K562 (cell line): ENCODE results near the gene OR1I1. TPM values are rescaled to one million over a fixed set of nuclear protein-coding genes. Genes with fewer than 3 reads are reported as not detected.

Source experiments
- ATAC-seq: fragments of 200-7000 bp; cut with Tn5 transposase; 3 replicates; pipeline ENCODE4 v1.9.1; 2020; ENCODE audit warnings: moderate library complexity
- BruUV-seq: library from RNA; stranded (reverse); fragments of 400-500 nt; replicated peaks from 2 replicates; lab custom pipeline; 2021; lab: Mats Ljungman, UMichigan
- CTCF ChIA-PET: fragments of 300-600 bp; formaldehyde crosslinking; extraction: SDS; loops from one replicate; lab custom pipeline; 2021; ENCODE audit warnings: low intra/inter-chr PET ratio; lab: Yijun Ruan, JAX
- POLR2A ChIA-PET: fragments of 300-600, 350-650 bp; sonication (Branson Sonifier 250); formaldehyde crosslinking; extraction: SDS; loops from one replicate; lab custom pipeline; 2021; ENCODE audit warnings: antibody characterized with exemption, inconsistent platforms; lab: Yijun Ruan, JAX
- DNase-seq, 4 experiments: peaks; one replicate each; pipeline versions ENCODE4 v3.0.0 to v3.0.0-alpha.2; 2011 to 2018; ENCODE audit warnings: low spot score in 3 of 4, mixed read lengths in 3 of 4; ENCODE audit errors: extremely low read depth in 1 of 4
- FAIRE-seq: peaks from 2 replicates; lab custom pipeline; 2011; peaks lifted over from hg19 to GRCh38; lab: Jason Lieb, UNC
- H2AFZ ChIP-seq: 2 replicates; pipeline ENCODE4 v1.6.0; 2011; ENCODE audit warnings: low read depth, low read length, control low read depth, inconsistent platforms
- H3K27ac ChIP-seq: fragments of 200-600 bp; 3 replicates; pipeline ENCODE4 v1.8.0; 2011; ENCODE audit warnings: low read depth, mild to moderate bottlenecking, control low read depth, inconsistent platforms, low read length, moderate library complexity, mixed read lengths; ENCODE audit errors: extremely low read depth
- H3K27me3 ChIP-seq, 2 experiments: fragments of 300-600 bp in 1 of 2; 2 replicates in 1 of 2; 3 replicates in 1 of 2; pipeline versions ENCODE4 v1.6.0 to v1.8.0; 2011; ENCODE audit warnings: inconsistent platforms in 2 of 2, low read length in 2 of 2, mild to moderate bottlenecking in 1 of 2, mixed read lengths in 1 of 2, moderate library complexity in 1 of 2; ENCODE audit not compliant: control insufficient read depth in 2 of 2, insufficient read depth in 2 of 2
- H3K36me3 ChIP-seq: fragments of 300-600 bp; 3 replicates; pipeline ENCODE4 v1.8.0; 2011; ENCODE audit warnings: mild to moderate bottlenecking, low read length, inconsistent platforms; ENCODE audit not compliant: control insufficient read depth, insufficient read depth
- H3K4me1 ChIP-seq, 2 experiments: fragments of 200-600 bp in 1 of 2; replicated peaks in 1 of 2; 2 replicates in 1 of 2; 3 replicates in 1 of 2; pipeline versions ENCODE4 v1.5.1 to v1.8.0; 2011; ENCODE audit warnings: inconsistent platforms in 2 of 2, low read length in 2 of 2, mild to moderate bottlenecking in 1 of 2, mixed read lengths in 1 of 2, moderate library complexity in 1 of 2; ENCODE audit not compliant: control insufficient read depth in 2 of 2, insufficient read depth in 2 of 2
- H3K4me2 ChIP-seq: 2 replicates; pipeline ENCODE4 v1.6.1; 2011; ENCODE audit warnings: low read length, control low read depth, inconsistent platforms, mixed read lengths; ENCODE audit not compliant: insufficient read depth
- H3K4me3 ChIP-seq: fragments of 200-600 bp; sonication (generic), shearing (Covaris generic); 2 replicates; pipeline ENCODE4 v1.5.1; 2016; ENCODE audit warnings: control low read depth, inconsistent platforms
- H3K79me2 ChIP-seq: fragments of 200-600 bp; 3 replicates; pipeline ENCODE4 v1.8.0; 2011; ENCODE audit warnings: low read length, inconsistent platforms; ENCODE audit not compliant: control insufficient read depth, insufficient read depth
- H3K9ac ChIP-seq, 2 experiments: 2 replicates each; pipeline versions ENCODE4 v1.6.0 to v1.6.1; 2011; ENCODE audit warnings: low read depth in 2 of 2, low read length in 2 of 2, control low read depth in 1 of 2, inconsistent platforms in 1 of 2, mild to moderate bottlenecking in 1 of 2, mixed read lengths in 1 of 2; ENCODE audit not compliant: insufficient read depth in 1 of 2
- H3K9me1 ChIP-seq: one replicate; pipeline ENCODE4 v1.6.0; 2011; ENCODE audit warnings: inconsistent platforms, mild to moderate bottlenecking, low read length, moderate library complexity; ENCODE audit not compliant: control insufficient read depth, insufficient read depth
- H3K9me3 ChIP-seq: replicated peaks from 2 replicates; pipeline ENCODE4 v1.5.1; 2011; ENCODE audit warnings: low read depth, low read length, inconsistent platforms; ENCODE audit not compliant: control insufficient read depth, insufficient read depth
- H4K20me1 ChIP-seq: replicated peaks from 2 replicates; pipeline ENCODE4 v1.6.1; 2011; ENCODE audit warnings: low read length, inconsistent platforms, mixed read lengths; ENCODE audit not compliant: control insufficient read depth, insufficient read depth
- BHLHE40 ChIP-seq: IDR thresholded peaks from 2 replicates; pipeline ENCODE4 v1.6.1; 2011; ENCODE audit warnings: low read length, improper control_type of control experiment
- CHD1 ChIP-seq: fragments of 200-600 bp; sonication (generic); IDR thresholded peaks from one replicate; pipeline ENCODE4 v1.6.1; 2012; ENCODE audit warnings: mild to moderate bottlenecking, moderate library complexity, low read length, inconsistent platforms
- CHD2 ChIP-seq: IDR thresholded peaks from 2 replicates; pipeline ENCODE4 v1.6.1; 2011; ENCODE audit warnings: low read depth, low read length
- HEY1 ChIP-seq: fragments of 250-450 bp; sonication (Bioruptor Pico); IDR thresholded peaks from 2 replicates; pipeline ENCODE4 v1.5.0; 2020; ENCODE audit warnings: mild to moderate bottlenecking, moderate library complexity, borderline replicate concordance
- MAFF ChIP-seq: IDR thresholded peaks from 2 replicates; pipeline ENCODE4 v1.6.1; 2012; ENCODE audit warnings: low read length, improper control_type of control experiment
- RB1 ChIP-seq: fragments of 450-650 bp; IDR thresholded peaks from 2 replicates; pipeline ENCODE4 v1.6.1; 2017; ENCODE audit warnings: low read depth, mild to moderate bottlenecking
- SP1 ChIP-seq: sonication (generic); formaldehyde crosslinking; IDR thresholded peaks from 2 replicates; pipeline ENCODE4 v1.8.1; 2022; ENCODE audit warnings: mild to moderate bottlenecking, missing genetic modification reagents
- TRIM28 ChIP-seq: fragments of 450-650 bp; IDR thresholded peaks from 2 replicates; pipeline ENCODE4 v1.6.1; 2017
- ZFX ChIP-seq: sonication (generic); formaldehyde crosslinking; IDR thresholded peaks from 2 replicates; pipeline ENCODE4 v1.8.0; 2022; ENCODE audit warnings: mild to moderate bottlenecking, missing genetic modification reagents, moderate library complexity
- WGBS: fragments of 100-300 bp; shearing (Covaris generic); methylation state at CpG from one replicate; pipeline ENCODE4 v1.1.6; 2016; ENCODE audit warnings: low coverage, mixed read lengths; ENCODE audit not compliant: insufficient coverage; ENCODE audit errors: missing lambda C conversion rate; 5-methylcytosine and 5-hydroxymethylcytosine counted together
- in situ Hi-C: fragments of 300-500 bp; cut with MboI; formaldehyde crosslinking; loops from 4 replicates; pipeline ENCODE4 v1.15.0; 2018; ENCODE audit warnings: inconsistent platforms, mixed read lengths
- intact Hi-C: fragments of 100-400 bp; cut with micrococcal nuclease; formaldehyde crosslinking; loops from 2 replicates; pipeline ENCODE4 v1.14.2; 2022
- polyA plus RNA-seq, 8 experiments: library from polyadenylated mRNA; depleted of rRNA in 4 of 8; stranded (reverse) in 5 of 8; unstranded in 3 of 8; fragments of >200 nt; fragmentation: Nextera tagmentation in 2 of 8; fragmentation: Illumina TruSeq in 1 of 8; extraction: Ambion mirVana in 2 of 8; extraction: Trizol in 1 of 8; gene quantifications; 2 replicates each; pipeline versions ENCODE4 v1.2.1 to v1.2.3, GENCODE V29; 2011 to 2014; ENCODE audit warnings: inconsistent platforms in 1 of 8, missing spikeins in 1 of 8
- total RNA-seq, 7 experiments: library from RNA; depleted of rRNA in 6 of 7; stranded (reverse); fragments of >200 nt in 6 of 7; fragmentation: Illumina TruSeq in 2 of 7; extraction: Trizol in 2 of 7; gene quantifications; 2 replicates each; pipeline versions ENCODE4 v1.2.1 to v1.2.3, GENCODE V29; 2011 to 2021; ENCODE audit warnings: low replicate concordance in 1 of 7
- TF ChIP-seq, protein P1 (sequence below): conservative IDR thresholded peaks from 2 replicates; pipeline ENCODE4 v1.6.1; 2011; ENCODE audit warnings: low read depth, mild to moderate bottlenecking, low read length; ENCODE audit not compliant: control insufficient read depth
- TF ChIP-seq, protein P2 (sequence below), 3 experiments: fragments of 200-800 bp in 1 of 3; fragments of 250-450 bp in 1 of 3; fragments of 450-650 bp in 1 of 3; sonication (Bioruptor Pico) in 1 of 3; sonication (Bioruptor generic) in 1 of 3; formaldehyde crosslinking in 1 of 3; IDR thresholded peaks; 2 replicates each; pipeline versions ENCODE4 v1.6.1 to v1.8.0; 2016 to 2022; ENCODE audit warnings: mild to moderate bottlenecking in 2 of 3, missing genetic modification characterization in 2 of 3, missing compliant biosample characterization in 1 of 3, moderate library complexity in 1 of 3

The OR1I1 gene
- total and polyA plus RNA-seq, 9 of the 15 experiments (the other 6 are each of a cell fraction or from before 2014, with no cell fraction given), result not detected

DNA sequence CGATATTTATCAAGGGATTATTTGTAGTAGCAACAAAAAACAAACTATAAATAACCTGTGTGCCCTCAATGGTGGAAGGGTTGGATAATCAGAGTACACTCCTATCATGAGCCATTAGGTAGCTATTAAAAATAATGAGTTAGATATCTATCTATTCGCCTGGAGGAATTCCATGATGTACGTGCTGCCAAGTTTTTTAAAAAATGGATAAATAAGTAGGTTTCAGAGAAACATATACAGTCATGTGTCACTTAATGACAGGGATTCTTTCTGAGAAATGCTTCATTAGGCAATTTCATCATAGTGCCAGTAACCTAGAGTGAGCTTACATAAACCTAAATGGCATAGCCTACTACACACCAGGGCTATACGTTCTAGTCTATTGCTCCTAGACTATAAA is 6.2 kb upstream of the OR1I1 start:
- intact Hi-C loops, result no loop called here
- Histone ChIP-seq H3K4me3 (no peak overlapping the region), H3K4me1 (no peaks in the 10 kb centered on the region), H3K36me3 (no peaks in the 10 kb centered on the region), H3K9me3 (no peaks in the 10 kb centered on the region), H3K27me3 (peaks cover 5 to 6% of the 10 kb centered on the region in 2 experiments; a peak in 1 of 5 replicates), H3K79me2 (no peaks in the 10 kb centered on the region), H3K9me1 (no peaks in the 10 kb centered on the region), H3K4me2 (no peak overlapping the region), H2AFZ (no peak overlapping the region), H4K20me1 (no peaks in the 10 kb centered on the region), H3K9ac (no peak overlapping the region), H3K27ac (no peak overlapping the region)
- 0% methylated on average over 4 of the region's 4 CpGs for whole genome bisulfite sequencing
- ChIA-PET CTCF (no interaction called here), POLR2A (no interaction called here)
- TF ChIP-seq CHD2 (no peak), BHLHE40 (no peak), ZFX (CRISPR knock-in tag) (no peak), TRIM28 (no peak), SP1 (CRISPR knock-in tag) (no peak), RB1 (no peak), HEY1 (CRISPR knock-in tag) (no peak), CHD1 (no peak), MAFF (no peak)
- TF ChIP-seq, protein P1, sequence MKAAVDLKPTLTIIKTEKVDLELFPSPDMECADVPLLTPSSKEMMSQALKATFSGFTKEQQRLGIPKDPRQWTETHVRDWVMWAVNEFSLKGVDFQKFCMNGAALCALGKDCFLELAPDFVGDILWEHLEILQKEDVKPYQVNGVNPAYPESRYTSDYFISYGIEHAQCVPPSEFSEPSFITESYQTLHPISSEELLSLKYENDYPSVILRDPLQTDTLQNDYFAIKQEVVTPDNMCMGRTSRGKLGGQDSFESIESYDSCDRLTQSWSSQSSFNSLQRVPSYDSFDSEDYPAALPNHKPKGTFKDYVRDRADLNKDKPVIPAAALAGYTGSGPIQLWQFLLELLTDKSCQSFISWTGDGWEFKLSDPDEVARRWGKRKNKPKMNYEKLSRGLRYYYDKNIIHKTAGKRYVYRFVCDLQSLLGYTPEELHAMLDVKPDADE, result no peak
- TF ChIP-seq, protein P2, sequence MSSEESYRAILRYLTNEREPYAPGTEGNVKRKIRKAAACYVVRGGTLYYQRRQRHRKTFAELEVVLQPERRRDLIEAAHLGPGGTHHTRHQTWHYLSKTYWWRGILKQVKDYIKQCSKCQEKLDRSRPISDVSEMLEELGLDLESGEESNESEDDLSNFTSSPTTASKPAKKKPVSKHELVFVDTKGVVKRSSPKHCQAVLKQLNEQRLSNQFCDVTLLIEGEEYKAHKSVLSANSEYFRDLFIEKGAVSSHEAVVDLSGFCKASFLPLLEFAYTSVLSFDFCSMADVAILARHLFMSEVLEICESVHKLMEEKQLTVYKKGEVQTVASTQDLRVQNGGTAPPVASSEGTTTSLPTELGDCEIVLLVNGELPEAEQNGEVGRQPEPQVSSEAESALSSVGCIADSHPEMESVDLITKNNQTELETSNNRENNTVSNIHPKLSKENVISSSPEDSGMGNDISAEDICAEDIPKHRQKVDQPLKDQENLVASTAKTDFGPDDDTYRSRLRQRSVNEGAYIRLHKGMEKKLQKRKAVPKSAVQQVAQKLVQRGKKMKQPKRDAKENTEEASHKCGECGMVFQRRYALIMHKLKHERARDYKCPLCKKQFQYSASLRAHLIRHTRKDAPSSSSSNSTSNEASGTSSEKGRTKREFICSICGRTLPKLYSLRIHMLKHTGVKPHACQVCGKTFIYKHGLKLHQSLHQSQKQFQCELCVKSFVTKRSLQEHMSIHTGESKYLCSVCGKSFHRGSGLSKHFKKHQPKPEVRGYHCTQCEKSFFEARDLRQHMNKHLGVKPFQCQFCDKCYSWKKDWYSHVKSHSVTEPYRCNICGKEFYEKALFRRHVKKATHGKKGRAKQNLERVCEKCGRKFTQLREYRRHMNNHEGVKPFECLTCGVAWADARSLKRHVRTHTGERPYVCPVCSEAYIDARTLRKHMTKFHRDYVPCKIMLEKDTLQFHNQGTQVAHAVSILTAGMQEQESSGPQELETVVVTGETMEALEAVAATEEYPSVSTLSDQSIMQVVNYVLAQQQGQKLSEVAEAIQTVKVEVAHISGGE (CRISPR knock-in tag; IDR thresholded peaks at IDR 0.05), result no peak
- in situ Hi-C loops, result no loop called here
- DNase-seq (no peak), ATAC-seq (no peak), FAIRE-seq (no peak)
- BruUV-seq, result no TSS peak
